Glomerular endothelial cell (primary cell): ENCODE data around the gene PPIP5K2. TPM values are rescaled to one million over a fixed set of nuclear protein-coding genes. Genes with fewer than 3 reads are reported as not detected.
"Not testable (repeated sequence)": the region's sequence is repeated elsewhere in the genome, so short reads cannot be mapped to it uniquely, and the experiment has no call there.

Experiments
- DNase-seq: peaks from one replicate; pipeline ENCODE4 v3.0.0-alpha.2; 2011; ENCODE audit warnings: low read depth, low spot score; ENCODE audit errors: extremely low read depth
- total RNA-seq: library from RNA; depleted of rRNA; stranded (reverse); fragments of >200 nt; gene quantifications from 2 replicates; pipeline ENCODE4 v1.2.3, GENCODE V29; 2015

The PPIP5K2 gene
- total RNA-seq, 1 donor from 2014 or later: 34.7 TPM

- DNase-seq: no peak
Measured at GRCh38 chr5:103120607-103121200, 603 bp downstream of the PPIP5K2 start.

DNA sequence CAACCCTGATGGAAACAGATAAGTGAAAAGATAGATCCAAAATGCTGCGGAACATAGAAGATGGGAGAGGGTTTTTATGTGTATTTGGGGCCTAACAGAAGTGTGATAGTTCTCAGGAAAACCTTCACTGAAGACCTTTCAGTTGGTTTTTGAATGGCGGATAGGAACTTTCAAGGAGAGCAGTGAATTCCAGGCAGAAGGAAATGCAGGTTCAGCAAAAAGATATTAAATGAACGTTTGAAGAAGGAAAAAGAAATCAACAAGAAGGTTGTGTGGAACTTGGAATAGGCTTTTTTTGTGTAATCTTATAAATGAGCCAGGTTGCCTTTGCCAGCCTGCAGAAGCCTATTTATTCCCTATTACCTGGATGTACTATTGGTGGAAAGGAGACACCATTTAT is 2.1 kb downstream of the PPIP5K2 start:
- DNase-seq: no peak

DNA sequence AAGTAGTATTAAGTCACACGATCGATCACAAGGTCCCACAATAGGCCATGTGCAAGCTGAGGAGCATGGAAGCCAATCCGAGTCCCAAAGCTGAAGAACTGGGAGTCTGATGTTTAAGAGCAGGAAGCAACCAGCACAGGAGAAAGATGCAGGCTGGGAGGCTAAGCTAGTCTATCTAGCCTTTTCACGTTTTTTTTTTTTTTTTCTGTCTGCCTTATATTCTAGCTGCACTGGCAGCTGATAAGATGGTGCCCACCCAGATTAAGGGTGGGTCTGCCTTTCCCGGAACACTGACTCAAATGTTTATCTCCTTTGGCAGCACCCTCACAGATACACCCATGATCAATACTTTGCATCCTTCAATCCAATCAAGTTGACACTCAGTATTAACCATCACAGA is 6.5 kb downstream of the PPIP5K2 start:
- DNase-seq: no peak

DNA sequence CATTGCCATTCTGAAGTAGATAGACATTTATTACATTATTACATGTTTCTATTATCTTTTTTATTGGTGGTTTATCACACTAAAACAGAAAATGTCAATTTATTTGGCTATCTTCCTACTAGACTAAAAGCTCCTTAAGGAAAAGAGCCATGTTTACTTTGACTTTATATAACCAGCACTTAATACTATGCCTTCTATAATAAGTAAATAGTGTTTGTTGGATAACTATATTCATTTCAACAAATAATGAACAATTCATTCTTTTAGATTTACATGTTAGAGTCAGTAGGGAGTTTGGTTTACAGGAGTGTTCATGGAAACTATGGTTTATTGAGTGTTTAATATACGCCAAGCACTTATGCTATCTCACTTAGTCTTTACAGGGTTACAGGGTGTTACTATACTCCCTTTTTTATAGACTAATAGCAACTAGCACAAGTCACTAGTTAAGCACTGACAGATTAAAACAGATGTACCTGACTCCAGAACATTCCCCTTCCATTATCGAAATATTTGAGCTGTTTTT is 7.3 kb downstream of the PPIP5K2 start:
- DNase-seq: no peak

GRCh38 chr5:103128202-103128601 is 8.1 kb downstream of the PPIP5K2 start:
- no peak for DNase-seq

DNA sequence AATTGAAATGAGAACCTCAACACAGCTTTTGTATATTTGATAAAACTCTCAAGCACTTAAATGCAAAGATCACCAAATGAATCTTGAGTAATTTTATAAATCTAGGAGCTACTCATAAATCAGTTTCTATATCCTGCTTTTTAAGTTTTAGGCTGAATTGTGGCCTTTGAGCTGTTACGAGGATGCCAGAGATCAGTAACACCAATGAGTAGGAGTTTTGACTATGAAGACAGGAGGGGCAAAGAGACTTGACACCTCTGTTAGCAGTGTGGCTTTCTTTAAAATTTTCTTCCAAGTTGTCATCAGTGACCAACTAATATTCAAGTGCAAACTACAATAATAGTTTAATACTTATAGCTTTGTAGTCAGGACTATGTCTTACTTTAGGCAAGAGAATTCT is 12.6 kb downstream of the PPIP5K2 start:
- no peak for DNase-seq

DNA sequence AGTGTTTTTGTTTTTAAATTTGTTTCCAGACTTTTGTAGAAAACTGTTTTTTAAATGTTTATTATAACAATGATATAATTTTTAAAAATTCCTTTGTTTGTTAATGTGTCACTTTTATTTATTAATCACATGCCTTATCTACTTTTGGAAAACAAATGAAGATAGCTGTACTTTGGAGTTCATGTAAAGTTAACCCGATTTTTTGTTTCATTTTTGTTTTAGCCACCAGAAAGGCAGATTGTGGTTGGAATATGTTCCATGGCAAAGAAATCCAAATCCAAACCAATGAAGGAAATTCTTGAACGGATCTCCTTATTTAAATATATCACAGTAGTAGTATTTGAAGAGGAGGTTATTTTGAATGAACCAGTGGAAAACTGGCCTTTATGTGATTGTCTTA is 13.1 kb downstream of the PPIP5K2 start:
- DNase-seq: no peak

- no peak for DNase-seq
Measured at GRCh38 chr5:103135461-103135860, 15.4 kb downstream of the PPIP5K2 start.

- no peak for DNase-seq
Measured at GRCh38 chr5:103138202-103138690, 18.1 kb downstream of the PPIP5K2 start.

GRCh38 chr5:103139264-103139865 is 19.3 kb downstream of the PPIP5K2 start:
- peak; percentile 57 for DNase-seq

DNA sequence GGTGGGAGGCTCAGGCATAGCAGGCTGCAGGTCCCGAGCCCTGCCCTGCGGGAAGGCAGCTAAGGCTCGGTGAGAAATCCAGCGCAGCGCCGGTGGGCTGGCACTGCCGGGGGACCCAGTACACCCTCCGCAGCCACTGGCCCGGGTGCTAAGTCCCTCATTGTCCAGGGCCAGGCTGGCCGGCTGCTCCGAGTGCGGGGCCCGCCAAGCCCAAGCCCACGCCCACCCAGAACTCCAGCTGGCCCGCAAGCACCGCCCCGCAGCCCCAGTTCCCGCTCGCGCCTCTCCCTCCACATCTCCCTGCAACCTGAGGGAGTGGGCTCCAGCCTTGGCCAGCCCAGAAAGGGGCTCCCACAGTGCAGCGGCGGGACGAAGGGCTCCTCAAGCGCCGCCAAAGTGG is 22.0 kb downstream of the PPIP5K2 start:
- DNase-seq: not testable (repeated sequence)

- no peak for DNase-seq
Measured at GRCh38 chr5:103145196-103145595, 25.1 kb downstream of the PPIP5K2 start.

DNA sequence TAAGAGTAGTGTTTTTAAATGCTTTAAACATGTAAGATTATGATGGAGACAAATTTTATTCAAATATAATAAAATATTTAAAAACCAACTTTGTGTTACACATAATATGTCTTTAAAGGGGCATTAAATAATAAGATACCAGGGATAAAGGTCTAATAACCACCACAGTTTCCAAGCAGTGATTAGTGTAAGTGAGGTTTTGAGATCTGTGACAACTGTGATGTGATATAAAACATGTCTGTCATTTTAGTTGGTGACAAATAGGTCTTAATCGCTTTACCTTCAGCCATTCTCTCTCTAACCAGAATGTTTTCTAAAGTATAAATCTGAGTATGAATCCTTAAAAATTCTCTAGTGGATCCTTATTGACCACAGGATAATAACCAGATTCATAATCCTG is 28.1 kb downstream of the PPIP5K2 start:
- no peak for DNase-seq

- no peak for DNase-seq
Measured at GRCh38 chr5:103151156-103151555, 31.1 kb downstream of the PPIP5K2 start.

- DNase-seq: no peak
Measured at GRCh38 chr5:103166706-103167105, 46.6 kb downstream of the PPIP5K2 start.

DNA sequence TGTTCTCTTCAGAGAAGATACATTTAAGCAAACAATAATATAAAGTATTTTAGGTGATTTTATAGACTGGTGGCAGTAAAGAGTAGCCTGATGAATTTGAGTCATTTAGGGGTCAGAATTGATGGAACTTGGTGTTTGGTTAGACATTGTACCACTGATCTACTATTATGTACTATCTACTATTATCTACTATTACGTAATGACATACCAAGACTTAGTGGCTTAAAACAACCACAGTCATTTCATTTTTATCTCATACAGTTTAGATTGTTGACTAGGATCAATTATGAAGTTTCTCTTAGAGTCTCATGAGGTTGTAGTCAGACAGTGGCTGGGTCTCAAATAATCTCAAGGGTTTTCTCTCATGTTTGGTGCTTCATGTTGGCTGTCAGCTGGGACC is 54.0 kb downstream of the PPIP5K2 start:
- no peak for DNase-seq

DNA sequence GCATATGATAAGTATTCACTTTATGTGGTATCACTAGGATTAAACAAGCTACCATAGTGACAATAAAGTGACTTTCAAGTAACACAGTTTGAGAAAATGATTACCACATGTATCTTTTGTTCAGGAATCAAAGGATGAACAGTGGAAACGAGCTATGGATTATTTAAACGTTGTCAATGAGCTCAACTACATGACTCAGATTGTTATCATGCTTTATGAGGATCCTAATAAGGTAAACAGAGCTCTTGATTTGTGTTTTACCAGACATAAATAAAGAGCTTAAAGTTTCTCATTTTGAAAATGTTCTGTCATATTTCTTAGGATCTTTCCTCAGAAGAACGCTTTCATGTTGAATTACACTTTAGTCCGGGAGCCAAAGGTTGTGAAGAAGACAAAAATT is 57.4 kb downstream of the PPIP5K2 start:
- no peak for DNase-seq

GRCh38 chr5:103178167-103178566 is 58.1 kb downstream of the PPIP5K2 start:
- no peak for DNase-seq

- DNase-seq: no peak
Measured at GRCh38 chr5:103186152-103186551, 66.1 kb downstream of the PPIP5K2 start.

GRCh38 chr5:103188436-103188835 is 68.3 kb downstream of the PPIP5K2 start:
- no peak for DNase-seq

DNA sequence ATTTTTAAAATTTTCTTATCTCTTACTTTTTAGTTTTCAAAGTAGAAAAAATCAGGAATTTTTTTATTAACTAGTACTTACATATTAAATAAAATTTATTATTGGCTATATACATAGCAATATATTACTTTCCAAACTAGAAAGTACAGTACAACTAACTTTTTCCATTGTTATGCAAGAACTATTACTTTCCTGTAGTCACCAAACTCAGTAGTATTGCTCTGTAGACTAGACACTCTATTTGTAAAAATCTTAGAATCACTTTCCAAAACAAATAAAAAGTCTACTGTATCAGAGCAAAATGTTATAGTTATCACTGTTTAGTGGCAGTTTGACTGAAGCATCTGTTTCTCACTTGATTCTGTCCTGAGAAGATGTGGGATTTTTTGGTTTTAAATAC is 83.1 kb downstream of the PPIP5K2 start:
- DNase-seq: no peak

DNA sequence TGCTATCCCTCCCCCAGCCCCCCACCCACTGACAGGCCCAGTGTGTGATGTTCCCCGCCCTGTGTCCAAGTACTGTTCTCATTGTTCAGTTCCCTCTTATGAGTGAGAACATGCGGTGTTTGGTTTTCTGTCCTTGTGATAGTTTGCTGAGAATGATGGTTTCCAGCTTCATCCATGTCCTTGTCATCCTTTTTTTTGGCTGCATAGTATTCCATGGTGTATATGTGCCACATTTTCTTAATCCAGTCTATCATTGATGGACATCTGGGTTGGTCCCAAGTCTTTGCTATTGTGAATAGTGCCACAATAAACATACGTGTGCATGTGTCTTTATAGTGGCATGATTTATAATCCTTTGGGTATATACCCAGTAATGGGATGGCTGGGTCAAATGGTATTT is 84.9 kb downstream of the PPIP5K2 start:
- not testable (repeated sequence) for DNase-seq
